ENCODE results near the gene ASIC2.

Gene ASIC2

GRCh38 chr17:33057564-33057963, 235.5 kb downstream of the ASIC2 start:
- DNase-seq (ENCODE audit: low spot score): peak; percentile 73

GRCh38 chr17:33056399-33057146, 236.5 kb downstream of the ASIC2 start:
- DNase-seq (ENCODE audit: low spot score): no peak

GRCh38 chr17:33055746-33056145, 237.3 kb downstream of the ASIC2 start:
- no peak for DNase-seq (ENCODE audit: low spot score)

- DNase-seq (ENCODE audit: low spot score): peak; percentile 73
These were observed 237.9 kb downstream of the ASIC2 start for GRCh38 chr17:33055171-33055611.

- DNase-seq (ENCODE audit: low spot score): no peak
These were observed 238.7 kb downstream of the ASIC2 start for GRCh38 chr17:33054412-33054811.

GRCh38 chr17:33053676-33054075, 239.4 kb downstream of the ASIC2 start:
- peak; percentile 39 for DNase-seq (ENCODE audit: low spot score)

GRCh38 chr17:33052856-33053255, 240.2 kb downstream of the ASIC2 start:
- peak; percentile 40 for DNase-seq (ENCODE audit: low spot score)

GRCh38 chr17:33050611-33051140, 242.4 kb downstream of the ASIC2 start:
- no peak for DNase-seq (ENCODE audit: low spot score)

- peak; percentile 58 for DNase-seq (ENCODE audit: low spot score)
These were observed 243.2 kb downstream of the ASIC2 start for GRCh38 chr17:33049781-33050414.

GRCh38 chr17:33046361-33047255, 246.5 kb downstream of the ASIC2 start:
- no peak for DNase-seq (ENCODE audit: low spot score)

GRCh38 chr17:33045216-33045615, 247.9 kb downstream of the ASIC2 start:
- no peak for DNase-seq (ENCODE audit: low spot score)

GRCh38 chr17:33044771-33045170, 248.3 kb downstream of the ASIC2 start:
- DNase-seq (ENCODE audit: low spot score): no peak

GRCh38 chr17:33040461-33040860, 252.6 kb downstream of the ASIC2 start:
- no peak for DNase-seq (ENCODE audit: low spot score)

GRCh38 chr17:33039874-33040273, 253.2 kb downstream of the ASIC2 start:
- peak; percentile 33 for DNase-seq (ENCODE audit: low spot score)

GRCh38 chr17:33038740-33039139, 254.4 kb downstream of the ASIC2 start:
- peak; percentile 61 for DNase-seq (ENCODE audit: low spot score)

GRCh38 chr17:33033176-33033575, 259.9 kb downstream of the ASIC2 start:
- no peak for DNase-seq (ENCODE audit: low spot score)

GRCh38 chr17:33028778-33029177, 264.3 kb downstream of the ASIC2 start:
- DNase-seq (ENCODE audit: low spot score): no peak

- no peak for DNase-seq (ENCODE audit: low spot score)
These were observed 265.0 kb downstream of the ASIC2 start for GRCh38 chr17:33028061-33028460.

GRCh38 chr17:33024688-33025486, 268.2 kb downstream of the ASIC2 start:
- no peak for DNase-seq (ENCODE audit: low spot score)

GRCh38 chr17:33023790-33024189, 269.3 kb downstream of the ASIC2 start:
- no peak for DNase-seq (ENCODE audit: low spot score)

GRCh38 chr17:33021731-33022408, 271.2 kb downstream of the ASIC2 start:
- DNase-seq (ENCODE audit: low spot score): no peak

All from kidney tubule cell (primary cell).